Measurements from ENCODE around the gene EIF5A. TPM values are rescaled to one million over a fixed set of nuclear protein-coding genes. Genes with fewer than 3 reads are reported as not detected.

Gene EIF5A
- total RNA-seq, 4 donors from 2014 or later, result 203 to 261 (median 221) TPM

DNA sequence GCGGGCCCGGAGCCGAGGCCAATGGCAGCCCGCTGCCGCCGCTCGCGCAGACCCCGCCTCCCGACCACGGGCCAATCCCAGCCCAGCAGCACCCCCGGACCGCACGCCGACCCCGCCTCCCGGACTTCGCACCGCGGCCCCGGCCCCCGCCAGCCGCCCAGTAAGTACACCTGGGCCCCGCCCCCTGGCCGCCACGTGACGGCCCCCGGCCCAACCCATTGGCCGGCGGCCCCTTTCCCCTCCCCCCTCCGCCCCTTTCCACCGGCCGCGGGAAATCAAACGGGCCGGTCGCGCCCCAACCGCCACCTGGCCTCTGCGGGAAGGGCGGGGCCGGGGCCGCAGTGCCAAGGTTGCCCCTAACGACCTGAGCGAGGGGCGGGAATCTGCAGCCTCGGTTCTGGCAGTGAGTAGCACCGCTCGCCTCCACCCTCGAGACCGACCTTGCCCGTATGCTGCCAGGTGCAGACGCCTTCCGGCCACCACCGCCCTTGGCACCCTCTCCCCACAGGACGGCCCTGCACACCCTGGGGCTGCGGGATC is 12.7 kb upstream of the EIF5A start, which contains the start of gene YBX2:
Gene YBX2 (minus strand): TSS at position 26 of the 540 bp plus-strand sequence. CDS start 139 bp downstream, outside the sequence.
- no peak for TF ChIP-seq POLR2A (IDR thresholded peaks at IDR 0.05)
- TF ChIP-seq, protein P1, sequence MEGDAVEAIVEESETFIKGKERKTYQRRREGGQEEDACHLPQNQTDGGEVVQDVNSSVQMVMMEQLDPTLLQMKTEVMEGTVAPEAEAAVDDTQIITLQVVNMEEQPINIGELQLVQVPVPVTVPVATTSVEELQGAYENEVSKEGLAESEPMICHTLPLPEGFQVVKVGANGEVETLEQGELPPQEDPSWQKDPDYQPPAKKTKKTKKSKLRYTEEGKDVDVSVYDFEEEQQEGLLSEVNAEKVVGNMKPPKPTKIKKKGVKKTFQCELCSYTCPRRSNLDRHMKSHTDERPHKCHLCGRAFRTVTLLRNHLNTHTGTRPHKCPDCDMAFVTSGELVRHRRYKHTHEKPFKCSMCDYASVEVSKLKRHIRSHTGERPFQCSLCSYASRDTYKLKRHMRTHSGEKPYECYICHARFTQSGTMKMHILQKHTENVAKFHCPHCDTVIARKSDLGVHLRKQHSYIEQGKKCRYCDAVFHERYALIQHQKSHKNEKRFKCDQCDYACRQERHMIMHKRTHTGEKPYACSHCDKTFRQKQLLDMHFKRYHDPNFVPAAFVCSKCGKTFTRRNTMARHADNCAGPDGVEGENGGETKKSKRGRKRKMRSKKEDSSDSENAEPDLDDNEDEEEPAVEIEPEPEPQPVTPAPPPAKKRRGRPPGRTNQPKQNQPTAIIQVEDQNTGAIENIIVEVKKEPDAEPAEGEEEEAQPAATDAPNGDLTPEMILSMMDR (IDR thresholded peaks at IDR 0.05), result no peak
- H3K4me3 ChIP-seq (ENCODE audit: low read depth, poor library complexity, severe bottlenecking), result no peak within 1 kb of the TSS
- WGBS, 2 donors, result 1% methylated on average over 24 to 27 of the region's 57 CpGs
- DNase-seq (ENCODE audit: low spot score in 2 of 2), result peak in 1 of 2 donors; percentile 94
- intact Hi-C loops (cut with DNase I; ENCODE audit: low total_unique reads), result no loop called here

DNA sequence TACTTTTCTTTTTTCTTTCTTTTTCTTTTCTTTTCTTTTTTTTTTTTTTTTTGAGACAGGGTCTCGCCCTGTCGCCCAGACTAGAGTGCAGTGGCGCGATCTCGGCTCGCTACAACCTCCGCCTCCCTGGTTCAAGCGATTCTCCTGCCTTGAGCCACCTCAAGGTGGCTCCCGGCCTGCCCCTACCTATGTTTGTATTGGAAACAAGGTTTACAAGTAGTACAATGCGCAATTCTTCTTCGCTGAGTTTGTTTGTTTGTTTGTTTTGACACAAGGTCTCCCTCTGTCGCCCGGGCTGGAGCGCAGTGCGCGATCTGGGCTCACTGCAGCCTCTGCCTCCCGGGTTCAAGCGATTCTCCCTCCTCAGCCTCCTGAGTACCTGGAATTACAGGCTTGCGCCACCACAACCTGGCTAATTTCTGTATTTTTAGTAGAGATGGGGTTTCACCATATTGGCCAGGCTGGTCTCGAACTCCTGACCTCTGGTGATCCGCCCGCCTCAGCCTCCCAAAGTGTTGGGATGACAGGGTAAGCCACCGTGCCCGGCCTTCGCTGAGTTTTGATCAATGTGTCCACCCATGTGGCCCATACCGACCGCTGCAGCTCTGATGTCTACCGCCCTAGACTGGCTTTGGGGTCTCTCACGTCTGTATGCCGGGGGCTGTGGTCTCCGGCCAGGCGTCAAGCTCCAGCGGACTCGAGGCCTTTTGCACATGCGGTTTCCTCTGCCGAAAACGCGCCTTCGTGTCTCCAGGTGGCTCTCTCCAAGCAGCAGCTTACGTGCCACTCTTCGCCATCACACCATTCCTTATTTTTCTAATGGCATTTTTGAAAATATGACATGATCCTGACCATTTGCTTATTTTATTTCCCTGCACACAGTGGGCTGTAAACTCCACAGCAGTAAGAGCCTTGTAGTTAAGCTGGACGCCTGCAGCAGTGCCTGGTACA is 11.9 kb upstream of the EIF5A start:
- H3K4me3 ChIP-seq (ENCODE audit: low read depth, poor library complexity, severe bottlenecking), result no peak overlapping the region
- DNase-seq (ENCODE audit: low spot score in 2 of 2), result no peak
- 55 to 58% methylated on average over 42 of the region's 42 CpGs for WGBS, 2 donors
- TF ChIP-seq, protein P1 (IDR thresholded peaks at IDR 0.05), result no peak
- TF ChIP-seq POLR2A (IDR thresholded peaks at IDR 0.05), result no peak
- intact Hi-C loops (cut with DNase I; ENCODE audit: low total_unique reads), result no loop called here

DNA sequence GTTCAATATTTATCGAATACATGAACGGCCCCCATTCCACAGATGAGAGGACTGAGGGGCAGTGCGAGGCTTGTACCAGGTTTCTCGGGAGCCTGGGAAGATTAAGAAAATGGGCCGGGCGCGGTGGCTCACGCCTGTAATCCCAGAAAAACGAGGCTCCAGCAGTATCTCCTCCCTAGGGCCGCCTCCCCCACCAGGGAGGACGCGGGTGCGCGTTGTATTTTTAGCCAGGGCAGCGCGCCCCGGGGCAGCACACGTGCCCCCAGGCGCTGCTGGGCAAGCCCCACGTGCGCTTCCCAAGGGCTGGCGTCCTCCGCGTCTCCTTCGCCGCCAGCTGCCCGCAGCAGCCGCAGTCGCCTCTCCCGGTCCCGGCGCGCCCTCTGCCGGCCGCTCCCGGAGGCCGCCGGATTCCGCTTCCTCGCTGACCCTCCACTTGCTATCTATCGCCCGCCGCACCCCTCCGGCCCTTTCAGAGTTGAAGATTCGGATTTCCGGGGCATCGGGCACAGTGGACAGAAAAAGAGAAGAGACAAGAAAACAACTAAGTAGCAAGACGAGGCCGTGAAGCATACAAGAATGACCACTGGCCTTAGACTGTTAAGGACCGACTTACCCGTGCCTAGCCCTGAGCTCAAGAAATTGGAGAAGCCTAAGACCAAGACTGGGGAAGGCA is 11.1 kb upstream of the EIF5A start:
- no peak overlapping the region for H3K4me3 ChIP-seq (ENCODE audit: low read depth, poor library complexity, severe bottlenecking)
- no peak for TF ChIP-seq POLR2A (IDR thresholded peaks at IDR 0.05)
- TF ChIP-seq, protein P1 (IDR thresholded peaks at IDR 0.05), result peak in 1 of 3 donors; percentile 72
- WGBS, 2 donors, result 2 to 3% methylated on average over 49 to 50 of the region's 51 CpGs
- intact Hi-C loops (cut with DNase I; ENCODE audit: low total_unique reads), result no loop called here
- DNase-seq (ENCODE audit: low spot score in 2 of 2), result peak; percentile 69 to 96

- TF ChIP-seq, protein P1 (IDR thresholded peaks at IDR 0.05), result no peak
- no peak for TF ChIP-seq POLR2A (IDR thresholded peaks at IDR 0.05)
- intact Hi-C loops (cut with DNase I; ENCODE audit: low total_unique reads), result no loop called here
- no peak for DNase-seq (ENCODE audit: low spot score in 2 of 2)
- no peak overlapping the region for H3K4me3 ChIP-seq (ENCODE audit: low read depth, poor library complexity, severe bottlenecking)
- 95% methylated on average over 7 of the region's 7 CpGs for WGBS, 2 donors
These were observed 3.2 kb upstream of the EIF5A start for GRCh38 chr17:7304179-7304578.

GRCh38 chr17:7307686-7308624 is 527 bp downstream of the EIF5A start:
- intact Hi-C loops (cut with DNase I; ENCODE audit: low total_unique reads), result no loop called here
- TF ChIP-seq, protein P1 (IDR thresholded peaks at IDR 0.05), result no peak
- TF ChIP-seq POLR2A (IDR thresholded peaks at IDR 0.05), result peak in 1 of 2 donors; percentile 41
- WGBS, 2 donors, result 0 to 1% methylated on average over 57 to 72 of the region's 104 CpGs
- peak in 1 of 2 donors; percentile 48 for DNase-seq (ENCODE audit: low spot score in 2 of 2)
- peak overlapping the region; percentile 85 for H3K4me3 ChIP-seq (ENCODE audit: low read depth, poor library complexity, severe bottlenecking)
